Neural cell (in vitro differentiated cells): Measurements from ENCODE around the gene ARHGEF19. TPM values are rescaled to one million over a fixed set of nuclear protein-coding genes. Genes with fewer than 3 reads are reported as not detected.

Source experiments
- H2AFZ ChIP-seq: fragments of 200-600, 300-800 bp; sonication (generic), shearing (Covaris generic); 2 replicates; pipeline ENCODE4 v1.6.0; 2014; ENCODE audit warnings: low read depth, mild to moderate bottlenecking, antibody characterized with exemption, low read length, moderate library complexity
- H3F3A ChIP-seq: fragments of 200-600 bp; shearing (Covaris generic); 2 replicates; pipeline ENCODE4 v1.6.1; 2016; ENCODE audit warnings: mild to moderate bottlenecking, moderate library complexity, mixed read lengths, antibody characterized with exemption, low read length; ENCODE audit not compliant: insufficient read depth, poor library complexity, severe bottlenecking
- H3K27ac ChIP-seq: fragments of 200-600, 300-800 bp; sonication (generic), shearing (Covaris generic); 2 replicates; pipeline ENCODE4 v1.5.1; 2014; ENCODE audit warnings: mild to moderate bottlenecking, low read length, moderate library complexity
- H3K27me3 ChIP-seq: fragments of 300-800, 200-600 bp; sonication (generic), shearing (Covaris generic); 2 replicates; pipeline ENCODE4 v1.6.0; 2014; ENCODE audit warnings: mild to moderate bottlenecking, low read depth, low read length, moderate library complexity; ENCODE audit not compliant: insufficient read depth
- H3K36me3 ChIP-seq: fragments of 300-800, 200-600 bp; sonication (generic), shearing (Covaris generic); 2 replicates; pipeline ENCODE4 v1.5.1; 2014; ENCODE audit warnings: mild to moderate bottlenecking, antibody characterized with exemption, low read length, moderate library complexity; ENCODE audit not compliant: insufficient read depth
- H3K4me2 ChIP-seq: fragments of 300-800, 200-600 bp; sonication (generic), shearing (Covaris generic); 2 replicates; pipeline ENCODE4 v1.6.0; 2014; ENCODE audit warnings: mild to moderate bottlenecking, low read length
- H3K4me3 ChIP-seq: fragments of 300-800, 200-600 bp; sonication (generic), shearing (Covaris generic); 2 replicates; pipeline ENCODE4 v1.5.1; 2014; ENCODE audit warnings: mild to moderate bottlenecking, low read length, moderate library complexity
- H3K79me2 ChIP-seq: fragments of 200-600 bp; shearing (Covaris generic); replicated peaks from 2 replicates; pipeline ENCODE4 v1.6.0; 2014; ENCODE audit warnings: mild to moderate bottlenecking, low read length, moderate library complexity; ENCODE audit not compliant: insufficient read depth
- H3K9ac ChIP-seq: fragments of 300-800, 200-600 bp; sonication (generic), shearing (Covaris generic); 2 replicates; pipeline ENCODE4 v1.6.1; 2016; ENCODE audit warnings: mild to moderate bottlenecking, low read length, mixed read lengths
- H3K9me2 ChIP-seq: fragments of 200-600 bp; shearing (Covaris generic); 2 replicates; pipeline ENCODE4 v1.6.1; 2016; ENCODE audit warnings: mild to moderate bottlenecking, low read length, mixed read lengths; ENCODE audit not compliant: insufficient read depth
- H3K9me3 ChIP-seq: fragments of 200-600, 300-800 bp; sonication (generic), shearing (Covaris generic); 2 replicates; pipeline ENCODE4 v1.6.1; 2016; ENCODE audit warnings: mild to moderate bottlenecking, mixed run types, low read length, moderate library complexity, mixed read lengths
- H4K20me1 ChIP-seq: fragments of 200-600 bp; shearing (Covaris generic); 2 replicates; pipeline ENCODE4 v1.6.1; 2016; ENCODE audit warnings: mild to moderate bottlenecking, mixed run types; ENCODE audit not compliant: insufficient read depth
- EP300 ChIP-seq: fragments of 450-650 bp; conservative IDR thresholded peaks from 2 replicates; pipeline ENCODE4 v1.6.1; 2014; ENCODE audit warnings: antibody characterized with exemption, mild to moderate bottlenecking, moderate library complexity; ENCODE audit not compliant: poor library complexity, severe bottlenecking
- EZH2 ChIP-seq: fragments of 200-600, 300-800 bp; shearing (Covaris generic), sonication (generic); IDR thresholded peaks from 2 replicates; pipeline ENCODE4 v1.6.1; 2014; ENCODE audit warnings: antibody characterized with exemption, low read length, borderline replicate concordance, mild to moderate bottlenecking; ENCODE audit not compliant: insufficient read depth, poor library complexity, severe bottlenecking
- MXI1 ChIP-seq: fragments of 450-650 bp; conservative IDR thresholded peaks from 2 replicates; pipeline ENCODE4 v1.6.1; 2014; ENCODE audit warnings: antibody characterized with exemption, mild to moderate bottlenecking; ENCODE audit not compliant: poor library complexity, severe bottlenecking
- POLR2AphosphoS5 ChIP-seq: IDR thresholded peaks from 2 replicates; pipeline ENCODE4 v1.6.1; 2012
- RAD21 ChIP-seq: fragments of 450-650 bp; conservative IDR thresholded peaks from 2 replicates; pipeline ENCODE4 v1.6.1; 2014; ENCODE audit warnings: antibody characterized with exemption, mild to moderate bottlenecking, moderate library complexity
- SMC3 ChIP-seq: fragments of 450-650 bp; conservative IDR thresholded peaks from 2 replicates; pipeline ENCODE4 v1.6.1; 2014; ENCODE audit warnings: antibody characterized with exemption, mild to moderate bottlenecking, moderate library complexity; ENCODE audit not compliant: poor library complexity
- TAF1 ChIP-seq: IDR thresholded peaks from 2 replicates; pipeline ENCODE4 v1.6.1; 2012; ENCODE audit warnings: low read depth
- polyA plus RNA-seq: library from polyadenylated mRNA; depleted of rRNA; stranded (reverse); fragments of >200 nt; gene quantifications from 2 replicates; pipeline ENCODE4 v1.2.3, GENCODE V29; 2014
- TF ChIP-seq, protein P1 (sequence below): IDR thresholded peaks from 2 replicates; pipeline ENCODE4 v1.6.1; 2012; ENCODE audit warnings: borderline replicate concordance
- TF ChIP-seq, protein P2 (sequence below): fragments of 450-650 bp; IDR thresholded peaks from 2 replicates; pipeline ENCODE4 v1.5.1; 2014; ENCODE audit warnings: antibody characterized with exemption, mild to moderate bottlenecking, moderate library complexity; ENCODE audit not compliant: poor library complexity, severe bottlenecking

Gene ARHGEF19
- polyA plus RNA-seq, 1 donor from 2014 or later = 0.93 TPM

DNA sequence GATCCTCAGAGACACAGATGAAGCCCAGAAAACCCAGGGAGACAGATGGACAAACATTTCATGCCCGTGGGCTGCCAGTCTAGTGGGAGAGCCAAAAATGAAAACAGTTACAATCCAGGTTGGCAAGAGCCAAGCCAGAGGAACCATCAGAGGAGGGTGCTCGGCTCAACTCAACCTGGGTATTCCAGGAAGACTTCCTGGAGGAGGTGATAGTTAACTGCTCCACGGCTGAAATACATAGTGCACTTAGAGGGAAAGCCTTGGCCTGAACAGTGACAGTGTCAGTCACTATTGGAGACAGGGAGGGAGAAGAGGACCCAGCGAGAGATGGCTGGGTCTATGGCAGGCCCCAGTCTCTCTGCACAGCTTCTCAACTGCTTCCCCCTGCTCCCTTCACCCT, 1.9 kb downstream of the ARHGEF19 start:
- no peaks in the 10 kb centered on the region for H3K79me2 ChIP-seq
- H3K4me2 ChIP-seq = no peak overlapping the region
- H3F3A ChIP-seq = no peaks in the 10 kb centered on the region
- no peaks in the 10 kb centered on the region for H3K36me3 ChIP-seq
- H3K9me2 ChIP-seq = no peaks in the 10 kb centered on the region
- H4K20me1 ChIP-seq = no peaks in the 10 kb centered on the region
- no peak overlapping the region for H2AFZ ChIP-seq
- H3K27me3 ChIP-seq = no peaks in the 10 kb centered on the region
- no peak overlapping the region for H3K27ac ChIP-seq
- H3K4me3 ChIP-seq = no peak overlapping the region
- no peak overlapping the region for H3K9ac ChIP-seq
- TF ChIP-seq, protein P1, sequence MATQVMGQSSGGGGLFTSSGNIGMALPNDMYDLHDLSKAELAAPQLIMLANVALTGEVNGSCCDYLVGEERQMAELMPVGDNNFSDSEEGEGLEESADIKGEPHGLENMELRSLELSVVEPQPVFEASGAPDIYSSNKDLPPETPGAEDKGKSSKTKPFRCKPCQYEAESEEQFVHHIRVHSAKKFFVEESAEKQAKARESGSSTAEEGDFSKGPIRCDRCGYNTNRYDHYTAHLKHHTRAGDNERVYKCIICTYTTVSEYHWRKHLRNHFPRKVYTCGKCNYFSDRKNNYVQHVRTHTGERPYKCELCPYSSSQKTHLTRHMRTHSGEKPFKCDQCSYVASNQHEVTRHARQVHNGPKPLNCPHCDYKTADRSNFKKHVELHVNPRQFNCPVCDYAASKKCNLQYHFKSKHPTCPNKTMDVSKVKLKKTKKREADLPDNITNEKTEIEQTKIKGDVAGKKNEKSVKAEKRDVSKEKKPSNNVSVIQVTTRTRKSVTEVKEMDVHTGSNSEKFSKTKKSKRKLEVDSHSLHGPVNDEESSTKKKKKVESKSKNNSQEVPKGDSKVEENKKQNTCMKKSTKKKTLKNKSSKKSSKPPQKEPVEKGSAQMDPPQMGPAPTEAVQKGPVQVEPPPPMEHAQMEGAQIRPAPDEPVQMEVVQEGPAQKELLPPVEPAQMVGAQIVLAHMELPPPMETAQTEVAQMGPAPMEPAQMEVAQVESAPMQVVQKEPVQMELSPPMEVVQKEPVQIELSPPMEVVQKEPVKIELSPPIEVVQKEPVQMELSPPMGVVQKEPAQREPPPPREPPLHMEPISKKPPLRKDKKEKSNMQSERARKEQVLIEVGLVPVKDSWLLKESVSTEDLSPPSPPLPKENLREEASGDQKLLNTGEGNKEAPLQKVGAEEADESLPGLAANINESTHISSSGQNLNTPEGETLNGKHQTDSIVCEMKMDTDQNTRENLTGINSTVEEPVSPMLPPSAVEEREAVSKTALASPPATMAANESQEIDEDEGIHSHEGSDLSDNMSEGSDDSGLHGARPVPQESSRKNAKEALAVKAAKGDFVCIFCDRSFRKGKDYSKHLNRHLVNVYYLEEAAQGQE = no peak
- TF ChIP-seq EP300 (no peak), SMC3 (no peak)
- no peaks in the 10 kb centered on the region for H3K9me3 ChIP-seq

DNA sequence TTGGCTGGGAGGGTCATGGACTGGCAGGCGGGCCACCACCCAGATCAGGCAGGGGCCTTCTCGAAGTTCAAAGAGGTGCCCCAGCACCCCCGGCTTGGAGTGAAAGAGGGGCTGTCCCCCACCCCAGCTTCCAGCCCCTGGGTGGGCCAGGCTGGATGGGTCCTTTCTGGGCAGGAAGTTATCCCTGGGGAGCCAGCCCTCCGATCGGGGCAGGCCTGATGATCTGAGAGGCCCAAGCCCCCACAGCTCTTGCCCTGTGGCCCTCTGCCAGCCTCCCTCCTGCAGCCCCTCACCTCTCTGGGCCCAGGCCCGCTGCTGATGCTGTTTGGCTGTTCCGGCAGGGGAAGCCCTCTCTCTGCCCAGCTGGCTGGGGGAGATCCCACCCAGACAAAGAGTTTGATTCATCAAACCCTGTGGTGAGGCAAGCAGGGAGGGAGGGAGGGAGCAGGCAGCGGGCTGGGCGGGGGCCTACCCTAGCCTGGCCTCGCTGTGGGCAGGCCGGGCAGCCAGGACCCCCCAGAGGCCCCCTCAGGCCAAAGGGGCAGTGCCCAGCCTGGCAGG, 2.5 kb downstream of the ARHGEF19 start:
- no peak overlapping the region for H3K9ac ChIP-seq
- H4K20me1 ChIP-seq = no peaks in the 10 kb centered on the region
- no peaks in the 10 kb centered on the region for H3K79me2 ChIP-seq
- H2AFZ ChIP-seq = no peak overlapping the region
- H3K4me2 ChIP-seq = no peak overlapping the region
- TF ChIP-seq SMC3 = no peak
- TF ChIP-seq, protein P2, sequence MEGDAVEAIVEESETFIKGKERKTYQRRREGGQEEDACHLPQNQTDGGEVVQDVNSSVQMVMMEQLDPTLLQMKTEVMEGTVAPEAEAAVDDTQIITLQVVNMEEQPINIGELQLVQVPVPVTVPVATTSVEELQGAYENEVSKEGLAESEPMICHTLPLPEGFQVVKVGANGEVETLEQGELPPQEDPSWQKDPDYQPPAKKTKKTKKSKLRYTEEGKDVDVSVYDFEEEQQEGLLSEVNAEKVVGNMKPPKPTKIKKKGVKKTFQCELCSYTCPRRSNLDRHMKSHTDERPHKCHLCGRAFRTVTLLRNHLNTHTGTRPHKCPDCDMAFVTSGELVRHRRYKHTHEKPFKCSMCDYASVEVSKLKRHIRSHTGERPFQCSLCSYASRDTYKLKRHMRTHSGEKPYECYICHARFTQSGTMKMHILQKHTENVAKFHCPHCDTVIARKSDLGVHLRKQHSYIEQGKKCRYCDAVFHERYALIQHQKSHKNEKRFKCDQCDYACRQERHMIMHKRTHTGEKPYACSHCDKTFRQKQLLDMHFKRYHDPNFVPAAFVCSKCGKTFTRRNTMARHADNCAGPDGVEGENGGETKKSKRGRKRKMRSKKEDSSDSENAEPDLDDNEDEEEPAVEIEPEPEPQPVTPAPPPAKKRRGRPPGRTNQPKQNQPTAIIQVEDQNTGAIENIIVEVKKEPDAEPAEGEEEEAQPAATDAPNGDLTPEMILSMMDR = no peak
- TF ChIP-seq MXI1 = no peak
- TF ChIP-seq RAD21 = no peak
- TF ChIP-seq EZH2 = no peak
- TF ChIP-seq POLR2AphosphoS5 = no peak
- TF ChIP-seq, protein P1 = no peak
- no peak for TF ChIP-seq TAF1
- TF ChIP-seq EP300 = no peak
- no peaks in the 10 kb centered on the region for H3K36me3 ChIP-seq
- no peaks in the 10 kb centered on the region for H3K27me3 ChIP-seq
- no peak overlapping the region for H3K4me3 ChIP-seq
- H3K9me3 ChIP-seq = no peaks in the 10 kb centered on the region
- no peak overlapping the region for H3K27ac ChIP-seq
- H3K9me2 ChIP-seq = no peaks in the 10 kb centered on the region
- no peaks in the 10 kb centered on the region for H3F3A ChIP-seq
